ENCODE measurements around the gene GPLD1. TPM values are rescaled to one million over a fixed set of nuclear protein-coding genes. Genes with fewer than 3 reads are reported as not detected.
"Not testable (repeated sequence)": the region's sequence is repeated elsewhere in the genome, so short reads cannot be mapped to it uniquely, and the experiment has no call there.

GPLD1 gene
- total and polyA plus RNA-seq, 2 experiments from 2014 or later = 3.8 to 11.1 TPM

GRCh38 chr6:24400045-24401039 lies 89.0 kb downstream of the GPLD1 start:
- H3K79me2 ChIP-seq (replicated peaks; ENCODE audit: insufficient read depth) = peaks cover 36% of the 10 kb centered on the region
- not testable (repeated sequence) for H3K27me3 ChIP-seq (ENCODE audit: insufficient read depth); H3K36me3 ChIP-seq (ENCODE audit: insufficient read depth); ATAC-seq; H3F3A ChIP-seq (replicated peaks; ENCODE audit: low read depth); H3K9me2 ChIP-seq (ENCODE audit: insufficient read depth); H3K27me3 Mint-ChIP-seq (ENCODE audit: insufficient read depth, low read depth, poor library complexity); H2AFZ ChIP-seq; H4K20me1 ChIP-seq (replicated peaks; ENCODE audit: insufficient read depth)
- TF ChIP-seq NANOG (IDR thresholded peaks at IDR 0.05; ENCODE audit: borderline replicate concordance) (peak; percentile 57; the same call in 1 of the 2 replicates), ETS1 (IDR thresholded peaks at IDR 0.05) (0 out of 2 replicates have a peak, but pooled peaks have one; percentile 50), ZNF462 (CRISPR knock-in tag; IDR thresholded peaks at IDR 0.05) (peak; percentile 32; the same call in 1 of the 2 replicates), POLR2AphosphoS5 (IDR thresholded peaks at IDR 0.05; ENCODE audit: low read depth) (0 out of 2 replicates have a peak, but pooled peaks have one; percentile 18)
- Mint-ChIP-seq H3K9me3 (peaks cover 32% of the 10 kb centered on the region), H3K36me3 (ENCODE audit: low read depth) (peaks cover 46% of the 10 kb centered on the region), H3K4me1 (peaks cover 45% of the 10 kb centered on the region), H3K4me3 (peak overlapping the region; percentile 48), H3K27ac (peak overlapping the region; percentile 94)
- peaks cover 24% of the 10 kb centered on the region for H3K4me1 ChIP-seq (ENCODE audit: insufficient read depth)
- peak overlapping the region; percentile 83 for H3K4me2 ChIP-seq
- peak overlapping the region; percentile 37 for H3K4me3 ChIP-seq
- peak; percentile 60 for DNase-seq (ENCODE audit: low spot score)
- peak overlapping the region; percentile 99 for H3K27ac ChIP-seq (ENCODE audit: low read depth)

All from GM23338 (cell line).